Calu3 (cell line): ENCODE results near the gene KCNAB1. TPM values are rescaled to one million over a fixed set of nuclear protein-coding genes. Genes with fewer than 3 reads are reported as not detected.

Experiments
- BruUV-seq: library from RNA; stranded (reverse); fragments of 400-500 nt; replicated peaks from 2 replicates; lab custom pipeline; 2021; lab: Mats Ljungman, UMichigan
- CTCF ChIA-PET: fragments of 300-600 bp; sonication (Branson Sonifier 250); formaldehyde crosslinking; loops from one replicate; lab custom pipeline; 2022; ENCODE audit warnings: antibody characterized with exemption; lab: Charles Lee
- DNase-seq: peaks from one replicate; pipeline ENCODE4 v3.0.0; 2022
- H3K27ac Mint-ChIP-seq: one replicate; pipeline ENCODE4 v1.8.0; 2022; ENCODE audit warnings: mixed read lengths; ENCODE audit not compliant: unreplicated experiment
- H3K27me3 Mint-ChIP-seq: one replicate; pipeline ENCODE4 v1.8.0; 2022; ENCODE audit warnings: mixed read lengths; ENCODE audit not compliant: unreplicated experiment
- H3K36me3 Mint-ChIP-seq: one replicate; pipeline ENCODE4 v1.8.0; 2022; ENCODE audit warnings: mild to moderate bottlenecking, moderate library complexity, mixed read lengths; ENCODE audit not compliant: insufficient read depth, unreplicated experiment
- H3K4me1 Mint-ChIP-seq: one replicate; pipeline ENCODE4 v1.8.0; 2022; ENCODE audit warnings: mild to moderate bottlenecking, low read depth, mixed read lengths; ENCODE audit not compliant: unreplicated experiment
- H3K4me3 Mint-ChIP-seq: one replicate; pipeline ENCODE4 v1.8.0; 2022; ENCODE audit warnings: mild to moderate bottlenecking, low read depth, moderate library complexity, mixed read lengths; ENCODE audit not compliant: unreplicated experiment
- H3K9me3 Mint-ChIP-seq: one replicate; pipeline ENCODE4 v1.8.0; 2022; ENCODE audit warnings: low read depth, mixed read lengths; ENCODE audit not compliant: unreplicated experiment
- CTCF ChIP-seq: fragments of 200-600 bp; IDR thresholded peaks from one replicate; pipeline ENCODE4 v1.8.0; 2022; ENCODE audit warnings: antibody characterized with exemption; ENCODE audit not compliant: unreplicated experiment
- intact Hi-C: fragments of 100-400 bp; cut with micrococcal nuclease; formaldehyde crosslinking; loops from one replicate; pipeline ENCODE4 v1.10.0; 2022; ENCODE audit not compliant: unreplicated experiment
- total RNA-seq: library from RNA; stranded (reverse); gene quantifications from 2 replicates; pipeline ENCODE4 v1.2.3, GENCODE V29; 2022

The KCNAB1 gene
- total RNA-seq, 1 experiment from 2014 or later, result 1.6 TPM

DNA sequence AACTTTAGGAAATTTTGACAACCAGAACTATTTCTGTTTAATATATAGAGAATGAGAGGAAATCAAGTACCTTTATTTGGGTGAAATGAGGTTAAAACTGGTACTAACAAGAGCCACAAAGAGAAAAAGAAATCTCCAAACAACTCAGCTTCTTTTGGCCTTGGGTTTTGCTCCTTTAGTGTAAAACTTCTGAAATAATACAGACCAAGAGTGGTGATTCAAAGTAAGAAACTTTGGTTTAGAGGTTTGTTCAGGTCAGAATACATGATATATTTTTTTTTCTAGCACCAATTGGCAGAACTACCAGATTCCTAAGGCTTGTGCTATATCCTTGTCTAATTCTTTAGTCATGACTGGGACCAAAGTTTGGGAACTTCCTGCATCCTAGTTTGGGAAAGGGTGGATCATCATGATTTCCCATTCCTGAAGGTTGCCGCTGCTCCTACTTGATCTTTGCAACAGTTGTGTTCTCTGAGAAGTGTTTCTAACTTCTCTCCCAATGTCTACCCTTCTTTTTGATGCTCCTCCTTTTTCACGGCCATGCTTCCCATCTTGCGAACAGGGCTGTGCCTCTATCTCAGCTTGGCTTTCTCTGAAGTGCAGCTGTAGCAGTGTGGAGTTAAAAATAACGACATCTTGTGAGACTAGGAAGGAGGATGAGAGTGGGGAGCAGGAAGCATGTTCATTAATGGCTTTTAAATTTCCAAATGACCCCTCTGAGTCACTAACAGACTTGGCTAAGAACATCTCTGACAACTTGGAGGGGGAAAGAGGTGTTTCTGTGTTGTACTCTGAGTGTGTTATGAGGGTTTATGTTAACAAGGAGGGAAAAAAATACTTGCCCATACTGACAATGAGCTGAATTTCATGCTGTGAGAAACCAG is 87.7 kb downstream of the KCNAB1 start:
- no peaks in the 10 kb centered on the region for H3K4me1 Mint-ChIP-seq
- no peak overlapping the region for H3K4me3 Mint-ChIP-seq
- peaks cover 38% of the 10 kb centered on the region for H3K27me3 Mint-ChIP-seq
- no peak for TF ChIP-seq CTCF
- no peaks in the 10 kb centered on the region for H3K9me3 Mint-ChIP-seq
- H3K27ac Mint-ChIP-seq, result no peak overlapping the region
- CTCF ChIA-PET, result no interaction called here
- BruUV-seq, result no TSS peak
- H3K36me3 Mint-ChIP-seq, result no peaks in the 10 kb centered on the region
- intact Hi-C loops, result no loop called here
- DNase-seq, result no peak

DNA sequence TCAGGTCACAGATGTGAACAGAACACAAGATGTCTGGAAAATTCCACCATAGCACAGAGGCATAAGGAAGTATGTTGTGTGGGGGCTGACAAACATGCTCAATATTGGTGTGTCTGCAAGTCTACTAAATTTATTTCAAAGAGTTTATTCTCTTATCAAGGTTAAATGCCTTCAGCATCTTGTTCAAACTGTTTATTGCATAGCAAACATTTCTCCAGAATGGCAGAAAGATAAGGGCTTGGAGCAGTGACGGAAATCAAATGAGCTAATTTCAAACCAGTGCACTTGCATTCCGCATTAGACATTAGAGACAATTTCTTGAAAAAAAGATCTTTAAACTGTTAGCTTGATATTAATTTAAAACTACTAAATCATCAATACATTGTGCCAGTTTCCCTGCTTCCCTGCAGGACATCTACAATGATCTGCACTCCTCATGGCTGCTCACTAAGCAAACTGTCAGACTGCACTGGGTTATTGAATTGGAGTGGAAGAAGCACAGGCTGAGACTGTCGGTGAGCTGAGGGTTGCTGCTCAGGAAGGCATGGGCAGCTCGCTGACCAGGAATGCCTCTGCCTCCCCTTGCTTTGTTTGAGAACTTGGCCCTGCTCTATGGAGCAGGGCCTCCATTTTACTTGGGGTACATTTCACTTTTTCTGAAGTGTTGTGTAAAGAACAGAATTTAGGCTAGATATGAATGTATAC is 89.4 kb downstream of the KCNAB1 start:
- BruUV-seq, result no TSS peak
- no peaks in the 10 kb centered on the region for H3K4me1 Mint-ChIP-seq
- H3K9me3 Mint-ChIP-seq, result no peaks in the 10 kb centered on the region
- no peak overlapping the region for H3K27ac Mint-ChIP-seq
- peaks cover 35% of the 10 kb centered on the region for H3K27me3 Mint-ChIP-seq
- CTCF ChIA-PET, result no interaction called here
- no peak overlapping the region for H3K4me3 Mint-ChIP-seq
- DNase-seq, result no peak
- intact Hi-C loops, result no loop called here
- TF ChIP-seq CTCF, result no peak
- H3K36me3 Mint-ChIP-seq, result no peaks in the 10 kb centered on the region

GRCh38 chr3:156211583-156211982 is 91.2 kb downstream of the KCNAB1 start:
- TF ChIP-seq CTCF, result no peak
- H3K4me3 Mint-ChIP-seq, result no peak overlapping the region
- H3K27ac Mint-ChIP-seq, result no peak overlapping the region
- intact Hi-C loops, result no loop called here
- H3K4me1 Mint-ChIP-seq, result no peaks in the 10 kb centered on the region
- BruUV-seq, result no TSS peak
- peaks cover 49% of the 10 kb centered on the region for H3K27me3 Mint-ChIP-seq
- CTCF ChIA-PET, result no interaction called here
- DNase-seq, result no peak
- no peaks in the 10 kb centered on the region for H3K9me3 Mint-ChIP-seq
- H3K36me3 Mint-ChIP-seq, result no peaks in the 10 kb centered on the region

- no peaks in the 10 kb centered on the region for H3K4me1 Mint-ChIP-seq
- no TSS peak for BruUV-seq
- peaks cover 41% of the 10 kb centered on the region for H3K27me3 Mint-ChIP-seq
- H3K9me3 Mint-ChIP-seq, result no peaks in the 10 kb centered on the region
- no peak for TF ChIP-seq CTCF
- H3K36me3 Mint-ChIP-seq, result no peaks in the 10 kb centered on the region
- no peak for DNase-seq
- H3K27ac Mint-ChIP-seq, result no peak overlapping the region
- CTCF ChIA-PET, result interaction anchor here (0.6 kb wide), 1 partner anchor 168 kb away, joined by 3 read pairs; no protein-coding TSS in a partner anchor
- intact Hi-C loops, result no loop called here
- no peak overlapping the region for H3K4me3 Mint-ChIP-seq
These were observed 94.3 kb downstream of the KCNAB1 start for GRCh38 chr3:156214676-156215075.
